ENCODE data around the gene ST8SIA6. TPM values are rescaled to one million over a fixed set of nuclear protein-coding genes. Genes with fewer than 3 reads are reported as not detected.
A peak's percentile ranks its signal among the peaks of the same experiment; 100 is the strongest.

Gene ST8SIA6
- total RNA-seq, 1 experiment from 2014 or later = not detected

- H4K20me1 ChIP-seq (ENCODE audit: low read length) = no peaks in the 10 kb centered on the region
- DNase-seq (no peak), ATAC-seq (no peak)
- POLR2A ChIA-PET (ENCODE audit: unreplicated experiment) = no interaction called here
- no peaks in the 10 kb centered on the region for H3K9me2 ChIP-seq (replicated peaks; ENCODE audit: low read length)
- no peaks in the 10 kb centered on the region for H3K27me3 ChIP-seq (ENCODE audit: low read length)
- H3K4me2 ChIP-seq (ENCODE audit: low read length) = no peak overlapping the region
- no peak for TF ChIP-seq EZH2phosphoT487 (IDR thresholded peaks at IDR 0.05; ENCODE audit: borderline replicate concordance, low read length)
- TF ChIP-seq CTCF (conservative IDR thresholded peaks at IDR 0.05; ENCODE audit: low read depth, low read length) = no peak
- no peak for TF ChIP-seq EZH2 (IDR thresholded peaks at IDR 0.05; ENCODE audit: low read length, unreplicated experiment)
- peaks cover 59% of the 10 kb centered on the region for H3K4me1 ChIP-seq (ENCODE audit: insufficient read depth, low read length)
- H3F3A ChIP-seq (ENCODE audit: low read length, unreplicated experiment) = peaks cover 6% of the 10 kb centered on the region
- H3K36me3 ChIP-seq (ENCODE audit: low read depth, low read length) = no peaks in the 10 kb centered on the region
- H2AFZ ChIP-seq (ENCODE audit: low read length) = no peak overlapping the region
- no peak overlapping the region for H3K27ac ChIP-seq (ENCODE audit: low read length)
- H3K79me2 ChIP-seq (ENCODE audit: low read length) = no peaks in the 10 kb centered on the region
- BruUV-seq (replicated peaks) = no TSS peak
- H3K9me3 ChIP-seq (ENCODE audit: low read length) = no peaks in the 10 kb centered on the region
- intact Hi-C loops (cut with micrococcal nuclease) = loop anchor here (10.0 kb wide), 1 partner anchor 73 kb away; no protein-coding TSS in a partner anchor
- H3K4me3 ChIP-seq (ENCODE audit: low read length) = no peak overlapping the region
- CTCF ChIA-PET = no interaction called here
- no peak overlapping the region for H3K9ac ChIP-seq (ENCODE audit: low read length)
Measured at GRCh38 chr10:17351506-17351905, 102.9 kb downstream of the ST8SIA6 start.

GRCh38 chr10:17349717-17350116, 104.7 kb downstream of the ST8SIA6 start:
- peak overlapping the region; percentile 88 for H3K27ac ChIP-seq (ENCODE audit: low read length)
- CTCF ChIA-PET = no interaction called here
- H3K4me1 ChIP-seq (ENCODE audit: insufficient read depth, low read length) = peaks cover 48% of the 10 kb centered on the region
- intact Hi-C loops (cut with micrococcal nuclease) = loop anchor here (10.0 kb wide), 1 partner anchor 75 kb away; no protein-coding TSS in a partner anchor
- POLR2A ChIA-PET (ENCODE audit: unreplicated experiment) = no interaction called here
- H3K9ac ChIP-seq (ENCODE audit: low read length) = peak overlapping the region; percentile 39
- no peaks in the 10 kb centered on the region for H3K27me3 ChIP-seq (ENCODE audit: low read length)
- H3F3A ChIP-seq (ENCODE audit: low read length, unreplicated experiment) = peaks cover 6% of the 10 kb centered on the region
- DNase-seq = peak; percentile 72
- BruUV-seq (replicated peaks) = no TSS peak
- no peak overlapping the region for H2AFZ ChIP-seq (ENCODE audit: low read length)
- peak overlapping the region; percentile 69 for H3K4me2 ChIP-seq (ENCODE audit: low read length)
- H3K79me2 ChIP-seq (ENCODE audit: low read length) = no peaks in the 10 kb centered on the region
- no peaks in the 10 kb centered on the region for H3K9me3 ChIP-seq (ENCODE audit: low read length)
- TF ChIP-seq EZH2phosphoT487 (IDR thresholded peaks at IDR 0.05; ENCODE audit: borderline replicate concordance, low read length) = no peak
- TF ChIP-seq CTCF (conservative IDR thresholded peaks at IDR 0.05; ENCODE audit: low read depth, low read length) = no peak
- TF ChIP-seq EZH2 (IDR thresholded peaks at IDR 0.05; ENCODE audit: low read length, unreplicated experiment) = no peak
- 0 out of 2 replicates have a peak overlapping the region, but pooled peaks have one; percentile 40 for H3K4me3 ChIP-seq (ENCODE audit: low read length)
- no peaks in the 10 kb centered on the region for H3K9me2 ChIP-seq (replicated peaks; ENCODE audit: low read length)
- peak; percentile 60 for ATAC-seq
- H4K20me1 ChIP-seq (ENCODE audit: low read length) = no peaks in the 10 kb centered on the region
- no peaks in the 10 kb centered on the region for H3K36me3 ChIP-seq (ENCODE audit: low read depth, low read length)

- TSS peak; percentile 89 for BruUV-seq (replicated peaks)
- Histone ChIP-seq H2AFZ (ENCODE audit: low read length) (peak overlapping the region; percentile 69; the same call in 1 of the 2 replicates), H3K27me3 (ENCODE audit: low read length) (no peaks in the 10 kb centered on the region), H3K4me3 (ENCODE audit: low read length) (peak overlapping the region; percentile 40; the same call in 1 of the 2 replicates), H4K20me1 (ENCODE audit: low read length) (no peaks in the 10 kb centered on the region), H3K4me1 (ENCODE audit: insufficient read depth, low read length) (peaks cover 38% of the 10 kb centered on the region), H3K79me2 (ENCODE audit: low read length) (no peaks in the 10 kb centered on the region), H3K27ac (ENCODE audit: low read length) (peak overlapping the region; percentile 88), H3K36me3 (ENCODE audit: low read depth, low read length) (no peaks in the 10 kb centered on the region), H3K9me3 (ENCODE audit: low read length) (no peaks in the 10 kb centered on the region), H3K9ac (ENCODE audit: low read length) (peak overlapping the region; percentile 39), H3K4me2 (ENCODE audit: low read length) (peak overlapping the region; percentile 69), H3K9me2 (replicated peaks; ENCODE audit: low read length) (no peaks in the 10 kb centered on the region), H3F3A (ENCODE audit: low read length, unreplicated experiment) (peaks cover 6% of the 10 kb centered on the region)
- ChIA-PET POLR2A (ENCODE audit: unreplicated experiment) (no interaction called here), CTCF (interaction anchor here (0.5 kb wide), 1 partner anchor 107 kb away, joined by 3 read pairs; no protein-coding TSS in a partner anchor)
- intact Hi-C loops (cut with micrococcal nuclease) = no loop called here
- TF ChIP-seq EZH2 (IDR thresholded peaks at IDR 0.05; ENCODE audit: low read length, unreplicated experiment) = no peak
- ATAC-seq (peak; percentile 82), DNase-seq (peak; percentile 86)
Measured at GRCh38 chr10:17348501-17349349, 105.7 kb downstream of the ST8SIA6 start.
